ENCODE measurements around the gene LRRC75A.

The LRRC75A gene

DNA sequence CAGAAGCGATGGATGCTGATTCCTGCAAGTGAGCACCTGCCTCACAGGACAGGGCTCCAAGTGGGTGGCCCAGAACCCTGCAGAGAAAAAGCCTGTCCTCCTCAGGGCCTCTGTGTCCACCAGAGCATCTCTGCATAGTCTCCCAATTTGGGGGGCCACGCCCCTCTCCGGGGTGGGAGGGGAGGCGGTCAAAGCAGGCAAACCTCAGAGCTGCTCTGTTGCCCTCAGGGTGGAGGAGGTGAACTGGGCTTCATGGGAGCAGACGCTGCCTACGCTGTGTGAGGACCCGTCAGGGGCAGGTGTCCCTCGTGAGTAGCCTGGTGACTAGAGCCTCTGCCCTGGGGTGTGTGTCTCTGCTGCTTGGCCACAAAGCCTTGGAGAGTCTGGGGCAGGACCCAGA lies 57.3 kb downstream of the LRRC75A start:
- no peak overlapping the region for H3K4me3 ChIP-seq (ENCODE audit: low read depth, low read length)
- no peak for DNase-seq (ENCODE audit: low read depth)
- TF ChIP-seq, protein P1, sequence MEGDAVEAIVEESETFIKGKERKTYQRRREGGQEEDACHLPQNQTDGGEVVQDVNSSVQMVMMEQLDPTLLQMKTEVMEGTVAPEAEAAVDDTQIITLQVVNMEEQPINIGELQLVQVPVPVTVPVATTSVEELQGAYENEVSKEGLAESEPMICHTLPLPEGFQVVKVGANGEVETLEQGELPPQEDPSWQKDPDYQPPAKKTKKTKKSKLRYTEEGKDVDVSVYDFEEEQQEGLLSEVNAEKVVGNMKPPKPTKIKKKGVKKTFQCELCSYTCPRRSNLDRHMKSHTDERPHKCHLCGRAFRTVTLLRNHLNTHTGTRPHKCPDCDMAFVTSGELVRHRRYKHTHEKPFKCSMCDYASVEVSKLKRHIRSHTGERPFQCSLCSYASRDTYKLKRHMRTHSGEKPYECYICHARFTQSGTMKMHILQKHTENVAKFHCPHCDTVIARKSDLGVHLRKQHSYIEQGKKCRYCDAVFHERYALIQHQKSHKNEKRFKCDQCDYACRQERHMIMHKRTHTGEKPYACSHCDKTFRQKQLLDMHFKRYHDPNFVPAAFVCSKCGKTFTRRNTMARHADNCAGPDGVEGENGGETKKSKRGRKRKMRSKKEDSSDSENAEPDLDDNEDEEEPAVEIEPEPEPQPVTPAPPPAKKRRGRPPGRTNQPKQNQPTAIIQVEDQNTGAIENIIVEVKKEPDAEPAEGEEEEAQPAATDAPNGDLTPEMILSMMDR (IDR thresholded peaks at IDR 0.05; ENCODE audit: low read depth, low read length) = no peak
- TF ChIP-seq, protein P2, sequence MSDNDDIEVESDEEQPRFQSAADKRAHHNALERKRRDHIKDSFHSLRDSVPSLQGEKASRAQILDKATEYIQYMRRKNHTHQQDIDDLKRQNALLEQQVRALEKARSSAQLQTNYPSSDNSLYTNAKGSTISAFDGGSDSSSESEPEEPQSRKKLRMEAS (IDR thresholded peaks at IDR 0.05; ENCODE audit: low read depth, low read length) = no peak
- TF ChIP-seq MYC (IDR thresholded peaks at IDR 0.05; ENCODE audit: low read depth, low read length) (no peak), POLR2A (IDR thresholded peaks at IDR 0.05; ENCODE audit: extremely low read depth, insufficient read length) (no peak)

DNA sequence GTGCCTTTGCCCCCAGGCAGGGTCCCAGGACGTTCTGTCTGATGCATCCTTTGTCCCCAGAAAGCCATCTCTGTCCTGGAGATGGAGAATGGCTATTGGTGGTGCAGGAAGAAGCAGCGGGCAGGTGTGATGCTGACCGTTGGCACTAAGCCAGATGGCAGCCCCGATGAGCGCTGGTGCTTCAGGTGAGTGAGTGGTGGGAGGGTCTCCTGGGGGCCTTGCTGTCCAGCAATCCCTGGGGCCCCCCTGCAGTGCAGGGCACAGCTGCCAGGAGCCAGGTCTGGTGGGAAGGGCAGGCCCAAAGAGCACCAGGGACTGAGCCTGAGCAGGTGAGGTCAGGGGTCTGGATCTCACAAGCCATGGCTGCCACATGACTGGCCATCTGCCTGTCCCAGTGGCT lies 58.5 kb downstream of the LRRC75A start:
- TF ChIP-seq, protein P1 (IDR thresholded peaks at IDR 0.05; ENCODE audit: low read depth, low read length) = no peak
- TF ChIP-seq, protein P2 (IDR thresholded peaks at IDR 0.05; ENCODE audit: low read depth, low read length) = no peak
- TF ChIP-seq POLR2A (IDR thresholded peaks at IDR 0.05; ENCODE audit: extremely low read depth, insufficient read length) (no peak), MYC (IDR thresholded peaks at IDR 0.05; ENCODE audit: low read depth, low read length) (no peak)
- no peak overlapping the region for H3K4me3 ChIP-seq (ENCODE audit: low read depth, low read length)
- DNase-seq (ENCODE audit: low read depth) = no peak

DNA sequence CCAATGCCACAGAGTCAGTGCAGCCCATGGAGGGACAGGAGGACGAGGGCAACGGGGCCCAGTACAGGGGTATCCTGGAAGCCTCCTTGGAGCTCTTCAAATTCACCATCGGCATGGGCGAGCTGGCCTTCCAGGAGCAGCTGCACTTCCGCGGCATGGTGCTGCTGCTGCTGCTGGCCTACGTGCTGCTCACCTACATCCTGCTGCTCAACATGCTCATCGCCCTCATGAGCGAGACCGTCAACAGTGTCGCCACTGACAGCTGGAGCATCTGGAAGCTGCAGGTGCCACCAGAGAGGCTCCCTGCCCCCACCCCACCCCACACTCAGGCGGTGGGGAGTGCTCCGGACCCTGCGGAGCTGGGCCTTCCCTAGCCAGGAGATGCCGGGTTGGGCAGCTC lies 60.0 kb downstream of the LRRC75A start:
- TF ChIP-seq POLR2A (IDR thresholded peaks at IDR 0.05; ENCODE audit: extremely low read depth, insufficient read length) = no peak
- TF ChIP-seq MYC (IDR thresholded peaks at IDR 0.05; ENCODE audit: low read depth, low read length) = no peak
- TF ChIP-seq, protein P2 (IDR thresholded peaks at IDR 0.05; ENCODE audit: low read depth, low read length) = no peak

DNA sequence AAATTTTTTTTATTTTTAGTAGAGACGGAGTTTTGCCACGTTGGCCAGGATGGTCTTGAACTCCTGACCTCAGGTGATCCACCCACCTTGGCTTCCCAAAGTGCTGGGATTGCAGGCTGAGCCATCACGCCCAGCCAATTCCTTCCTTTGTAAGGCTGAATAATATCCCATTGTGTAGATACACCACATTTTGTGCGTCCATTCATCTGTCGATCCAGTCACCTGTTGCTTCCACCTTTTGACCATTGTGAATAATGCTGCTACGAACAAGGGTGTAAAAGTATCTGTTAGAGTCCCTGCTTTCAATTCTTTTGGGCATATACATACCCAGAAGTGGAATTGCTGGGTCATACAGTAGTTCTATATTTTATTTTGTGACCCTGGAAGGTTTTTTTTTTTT lies 61.3 kb downstream of the LRRC75A start:
- TF ChIP-seq MYC (IDR thresholded peaks at IDR 0.05; ENCODE audit: low read depth, low read length) = no peak
- TF ChIP-seq, protein P1 (IDR thresholded peaks at IDR 0.05; ENCODE audit: low read depth, low read length) = no peak
- no peak for TF ChIP-seq POLR2A (IDR thresholded peaks at IDR 0.05; ENCODE audit: extremely low read depth, insufficient read length)
- TF ChIP-seq, protein P2 (IDR thresholded peaks at IDR 0.05; ENCODE audit: low read depth, low read length) = no peak
- no peak for DNase-seq (ENCODE audit: low read depth)
- no peak overlapping the region for H3K4me3 ChIP-seq (ENCODE audit: low read depth, low read length)

More for the DNA sequence above, 60.0 kb downstream of the LRRC75A start:
- DNase-seq (ENCODE audit: low read depth) = no peak
- no peak overlapping the region for H3K4me3 ChIP-seq (ENCODE audit: low read depth, low read length)

DNA sequence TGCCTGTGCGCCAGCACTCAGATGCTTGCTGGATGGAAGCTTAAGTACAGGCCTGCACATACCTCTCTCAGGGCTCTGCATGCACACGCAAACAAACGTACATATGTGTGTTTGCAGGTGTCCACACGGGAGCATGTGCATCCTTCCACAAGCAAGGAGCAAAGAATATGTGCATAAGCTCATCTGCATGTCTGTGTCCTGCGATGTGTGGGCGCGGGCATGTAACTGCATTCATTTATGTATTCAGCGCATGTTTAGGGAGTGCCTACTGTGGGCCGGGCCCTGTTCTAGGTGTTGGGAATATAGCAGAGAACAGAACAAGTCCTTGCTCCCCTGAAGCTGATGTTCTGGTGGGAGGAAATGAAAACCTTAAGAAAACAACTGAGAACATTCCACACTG lies 62.9 kb downstream of the LRRC75A start:
- DNase-seq (ENCODE audit: low read depth) = no peak
- TF ChIP-seq POLR2A (IDR thresholded peaks at IDR 0.05; ENCODE audit: extremely low read depth, insufficient read length) = no peak
- TF ChIP-seq, protein P2 (IDR thresholded peaks at IDR 0.05; ENCODE audit: low read depth, low read length) = no peak
- TF ChIP-seq MYC (IDR thresholded peaks at IDR 0.05; ENCODE audit: low read depth, low read length) = no peak
- TF ChIP-seq, protein P1 (IDR thresholded peaks at IDR 0.05; ENCODE audit: low read depth, low read length) = no peak
- H3K4me3 ChIP-seq (ENCODE audit: low read depth, low read length) = no peak overlapping the region

DNA sequence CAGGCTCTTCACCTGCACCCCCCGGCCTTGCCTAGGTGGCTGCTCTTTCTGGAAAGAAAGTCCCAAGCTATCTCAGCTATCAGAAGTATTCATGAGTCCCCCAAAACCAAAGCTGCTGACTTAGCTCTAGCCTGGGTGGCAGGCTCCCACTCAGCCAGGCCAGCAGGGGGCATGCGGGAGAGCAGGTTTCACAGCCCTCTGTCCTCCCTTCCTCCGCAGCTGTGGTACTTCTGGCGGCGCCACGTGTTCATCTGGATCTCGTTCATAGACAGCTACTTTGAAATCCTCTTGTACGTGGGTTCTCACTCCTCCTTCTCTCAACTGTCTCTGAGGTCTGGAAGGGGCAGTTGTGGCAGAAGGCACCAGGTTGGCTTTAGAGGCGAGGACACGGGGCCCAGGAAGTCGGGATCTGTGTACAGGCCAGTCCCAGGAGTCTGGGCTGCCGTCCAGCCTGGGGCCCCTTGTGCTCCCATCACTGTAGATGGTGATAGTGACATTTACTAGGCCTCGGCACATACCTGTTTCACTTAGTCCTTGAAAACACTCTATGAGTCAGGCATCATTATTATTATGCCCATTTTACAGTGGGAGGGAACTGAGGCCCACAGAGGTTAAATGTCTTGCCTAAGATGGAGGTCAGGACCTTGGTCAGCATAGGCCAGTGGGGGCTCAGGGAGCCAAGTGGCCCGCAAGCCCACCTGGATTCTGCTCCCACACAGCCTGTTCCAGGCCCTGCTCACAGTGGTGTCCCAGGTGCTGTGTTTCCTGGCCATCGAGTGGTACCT lies 63.7 kb downstream of the LRRC75A start:
- H3K4me3 ChIP-seq (ENCODE audit: low read depth, low read length) = no peak overlapping the region
- TF ChIP-seq, protein P1 (IDR thresholded peaks at IDR 0.05; ENCODE audit: low read depth, low read length) = peak; percentile 95
- peak; percentile 88 for TF ChIP-seq MYC (IDR thresholded peaks at IDR 0.05; ENCODE audit: low read depth, low read length)
- TF ChIP-seq, protein P2 (IDR thresholded peaks at IDR 0.05; ENCODE audit: low read depth, low read length) = peak; percentile 96
- TF ChIP-seq POLR2A (IDR thresholded peaks at IDR 0.05; ENCODE audit: extremely low read depth, insufficient read length) = no peak
- peak; percentile 82 for DNase-seq (ENCODE audit: low read depth)
